Epithelial cell of esophagus (primary cell): Measurements from ENCODE around the gene HMGXB3.
"Not testable (repeated sequence)": the region's sequence is repeated elsewhere in the genome, so short reads cannot be mapped to it uniquely, and the experiment has no call there.

ENCODE experiments used
- DNase-seq: peaks from one replicate; pipeline ENCODE4 v3.0.0; 2010; ENCODE audit warnings: low read depth
- H3K4me3 ChIP-seq: 2 replicates; pipeline ENCODE4 v1.5.1; 2011; ENCODE audit warnings: mild to moderate bottlenecking, low read length, control low read depth
- CTCF ChIP-seq: IDR thresholded peaks from 2 replicates; pipeline ENCODE4 v1.5.1; 2011; ENCODE audit warnings: low read depth, mild to moderate bottlenecking, low read length, control low read depth, inconsistent platforms; ENCODE audit not compliant: insufficient read depth; ENCODE audit errors: missing control alignments

Gene HMGXB3

GRCh38 chr5:150078802-150079689 is 78.5 kb downstream of the HMGXB3 start:
- H3K4me3 ChIP-seq = no peak overlapping the region
- TF ChIP-seq CTCF = no peak
- no peak for DNase-seq

- TF ChIP-seq CTCF = no peak
- DNase-seq = no peak
- H3K4me3 ChIP-seq = no peak overlapping the region
Measured at GRCh38 chr5:150079909-150080461, 79.4 kb downstream of the HMGXB3 start.

- TF ChIP-seq CTCF = no peak
- no peak for DNase-seq
- H3K4me3 ChIP-seq = no peak overlapping the region
Measured at GRCh38 chr5:150080696-150081435, 80.3 kb downstream of the HMGXB3 start.

- DNase-seq = no peak
- TF ChIP-seq CTCF = no peak
- no peak overlapping the region for H3K4me3 ChIP-seq
Measured at GRCh38 chr5:150081541-150082283, 81.2 kb downstream of the HMGXB3 start.

GRCh38 chr5:150082374-150082773 is 81.8 kb downstream of the HMGXB3 start:
- no peak overlapping the region for H3K4me3 ChIP-seq
- no peak for TF ChIP-seq CTCF
- DNase-seq = no peak

- TF ChIP-seq CTCF = no peak
- no peak for DNase-seq
- H3K4me3 ChIP-seq = no peak overlapping the region
Measured at GRCh38 chr5:150082889-150083288, 82.3 kb downstream of the HMGXB3 start.

- not testable (repeated sequence) for DNase-seq, H3K4me3 ChIP-seq
Measured at GRCh38 chr5:150084754-150085153, 84.2 kb downstream of the HMGXB3 start.
